HG03342 (cell line): Measurements from ENCODE around the gene LRRD1.
"Not testable (repeated sequence)": the region's sequence is repeated elsewhere in the genome, so short reads cannot be mapped to it uniquely, and the experiment has no call there.

Source experiments
- ATAC-seq: cut with Tn5 transposase; IDR thresholded peaks from one replicate; pipeline ENCODE4 v1.9.1; 2021; ENCODE audit warnings: mild to moderate bottlenecking, moderate library complexity; ENCODE audit not compliant: unreplicated experiment

LRRD1 gene

GRCh38 chr7:92142791-92143190 is 36.2 kb downstream of the LRRD1 start:
- ATAC-seq: not testable (repeated sequence)

DNA sequence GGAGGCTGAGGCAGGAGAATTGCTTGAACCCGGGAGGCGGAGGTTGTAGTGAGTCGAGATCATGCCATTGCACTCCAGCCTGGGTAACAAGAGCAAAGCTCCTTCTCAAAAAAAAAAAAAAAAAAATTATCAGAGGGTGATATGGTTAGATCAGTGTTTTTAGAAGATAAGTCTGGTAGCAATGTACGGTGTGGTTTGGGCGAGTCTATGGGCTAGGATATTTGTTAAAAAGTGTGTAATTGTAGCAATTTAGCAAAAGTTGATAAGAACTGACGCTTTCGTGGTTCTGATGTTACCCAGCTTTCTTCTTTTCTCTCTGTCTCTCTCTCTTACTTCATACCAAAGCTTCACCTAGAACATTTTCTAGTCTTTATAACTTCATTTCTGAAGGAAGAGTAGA is 37.8 kb downstream of the LRRD1 start:
- ATAC-seq: no peak

DNA sequence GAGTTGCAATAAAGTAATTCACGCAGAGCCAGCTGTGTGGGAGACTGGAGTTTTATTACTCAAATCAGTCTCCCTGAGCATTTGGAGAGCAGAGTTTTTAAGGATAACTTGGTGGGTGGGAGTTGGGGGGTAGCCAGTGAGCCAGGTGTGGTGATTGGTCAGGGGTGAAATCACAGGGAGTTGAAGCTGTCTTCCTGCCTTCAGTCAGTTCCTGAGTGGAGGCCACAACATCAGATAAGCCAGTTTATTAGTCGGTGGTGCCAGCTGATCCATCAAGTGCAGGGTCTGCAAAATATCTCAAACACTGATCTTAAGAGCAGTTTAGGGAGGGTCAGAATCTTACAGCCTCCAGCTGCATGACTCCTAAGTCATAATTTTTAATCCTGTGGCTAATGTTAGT is 41.4 kb downstream of the LRRD1 start:
- no peak for ATAC-seq

DNA sequence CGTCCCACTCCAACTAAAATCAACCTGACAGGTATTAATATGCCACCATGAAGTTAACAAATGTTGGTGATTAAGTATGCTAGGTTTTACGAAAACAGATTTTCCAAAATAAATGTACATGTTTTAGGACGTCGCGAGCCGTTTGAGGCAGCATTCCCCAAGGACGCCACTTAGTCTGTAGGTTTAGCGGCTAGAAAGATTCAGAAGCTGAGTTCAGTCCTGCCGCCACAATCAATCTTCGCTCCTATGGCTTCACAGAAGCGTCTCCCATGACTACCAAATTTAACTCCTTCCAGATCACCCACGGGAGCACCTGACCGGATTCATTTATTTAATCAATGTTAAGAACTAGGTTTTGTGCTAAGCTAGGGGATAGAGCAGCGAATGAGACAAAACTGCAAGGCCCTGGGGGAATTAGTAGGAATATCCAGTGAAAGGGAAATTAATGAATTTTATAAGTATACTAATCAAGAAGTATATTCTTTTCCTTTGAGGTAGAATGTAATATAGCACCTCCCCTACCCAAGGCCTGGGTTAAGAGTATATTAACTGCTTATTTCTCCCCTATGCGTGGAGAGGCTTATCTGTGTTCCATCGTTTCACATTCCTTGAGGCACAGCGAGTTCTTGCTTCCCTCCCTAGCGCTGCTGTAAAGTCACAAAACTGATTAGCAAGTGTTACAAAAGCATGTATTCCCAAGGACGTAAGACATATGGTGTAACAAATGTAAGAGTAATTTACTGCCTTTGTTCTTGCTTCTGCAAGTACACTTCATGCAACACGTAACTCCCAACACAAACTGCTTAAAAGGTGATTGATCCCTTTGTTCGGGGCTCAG is 43.7 kb downstream of the LRRD1 start:
- no peak for ATAC-seq

DNA sequence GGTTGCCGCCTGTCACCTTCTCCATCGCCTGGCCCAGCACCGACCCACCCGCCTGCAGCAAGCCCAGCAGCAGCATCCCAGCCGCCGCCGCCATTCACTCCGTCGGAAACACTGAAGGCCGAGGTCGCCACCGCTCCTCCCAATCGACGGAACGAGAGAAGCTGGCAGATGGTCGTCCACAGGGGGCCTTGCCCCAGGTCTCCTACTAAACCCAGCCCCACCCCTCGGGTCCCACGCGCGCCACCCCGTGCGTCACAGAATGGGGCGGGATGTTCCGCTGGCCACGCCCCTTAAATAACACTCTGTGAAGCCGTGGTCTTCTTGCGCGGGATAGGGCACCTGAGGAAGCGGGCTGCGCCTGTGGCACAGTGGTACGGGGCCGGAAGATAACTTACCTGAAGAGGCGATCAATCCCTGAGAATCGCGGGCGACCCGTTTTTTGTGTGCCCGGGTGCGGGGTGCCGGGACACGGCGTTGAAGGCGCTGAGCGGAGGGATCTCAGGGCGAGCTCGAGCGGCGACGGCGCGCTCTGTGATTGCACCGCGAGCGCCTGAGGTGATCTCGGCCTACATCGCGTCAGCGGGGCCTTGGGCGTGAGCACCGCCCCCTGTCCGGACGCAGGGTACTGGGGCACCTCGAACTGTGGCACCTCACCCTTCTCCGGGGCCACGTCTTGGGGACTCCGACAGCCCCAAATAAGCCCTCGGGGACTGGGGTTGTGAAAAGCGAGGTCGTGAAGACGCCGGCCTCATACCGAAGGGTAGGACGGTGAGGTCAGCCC is 44.5 kb downstream of the LRRD1 start, which contains the start of gene CYP51A1:
Gene CYP51A1 (minus strand): TSS at position 207 of the 781 bp plus-strand sequence. CDS start 113 bp downstream, at position 94.
- ATAC-seq: peak; percentile 86

- ATAC-seq: peak; percentile 34
Observed at GRCh38 chr7:92133737-92134270, 45.1 kb downstream of the LRRD1 start.

GRCh38 chr7:92133133-92133736 is 45.7 kb downstream of the LRRD1 start:
- peak; percentile 16 for ATAC-seq

GRCh38 chr7:92131764-92132330 is 47.1 kb downstream of the LRRD1 start:
- ATAC-seq: no peak

GRCh38 chr7:92131093-92131492 is 47.8 kb downstream of the LRRD1 start:
- no peak for ATAC-seq

DNA sequence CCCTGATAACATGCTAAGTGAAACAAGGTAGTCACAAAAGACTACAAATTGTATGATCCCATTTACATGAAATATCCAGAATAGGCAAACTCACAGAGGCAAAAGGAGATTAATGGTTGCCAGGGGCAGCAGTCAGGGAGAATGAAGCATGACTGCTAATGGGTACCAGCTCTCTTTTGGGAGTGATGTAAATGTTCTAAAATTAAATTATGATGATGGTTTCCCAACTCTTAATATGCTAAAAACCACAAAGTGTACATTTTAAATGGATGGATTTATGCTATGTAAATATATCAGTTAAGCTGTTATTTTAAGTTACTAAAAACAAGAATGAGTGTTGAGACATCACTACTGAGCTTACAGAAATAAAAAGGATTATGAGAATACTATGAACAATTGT is 57.3 kb downstream of the LRRD1 start:
- no peak for ATAC-seq

- ATAC-seq: no peak
Observed at GRCh38 chr7:92119213-92119759, 59.7 kb downstream of the LRRD1 start.

DNA sequence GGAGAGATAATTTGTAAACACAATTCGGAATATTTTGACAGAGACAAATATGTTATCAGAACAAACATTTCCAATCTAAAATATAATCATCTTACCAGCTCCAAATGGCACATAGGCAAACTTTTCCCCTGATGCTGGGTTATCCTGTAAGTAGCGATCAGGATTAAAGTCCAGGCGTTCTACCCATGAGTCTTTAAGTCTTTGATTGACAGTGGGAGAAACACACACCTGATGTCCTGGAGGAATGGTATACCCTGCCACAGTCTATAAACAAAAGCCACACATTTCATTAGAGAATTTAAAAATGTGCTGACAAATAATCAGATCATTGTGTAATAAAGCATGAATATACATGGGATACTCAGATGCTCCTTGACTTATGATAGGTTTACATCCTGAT is 62.0 kb downstream of the LRRD1 start:
- no peak for ATAC-seq

- no peak for ATAC-seq
Observed at GRCh38 chr7:92115821-92116220, 63.1 kb downstream of the LRRD1 start.

DNA sequence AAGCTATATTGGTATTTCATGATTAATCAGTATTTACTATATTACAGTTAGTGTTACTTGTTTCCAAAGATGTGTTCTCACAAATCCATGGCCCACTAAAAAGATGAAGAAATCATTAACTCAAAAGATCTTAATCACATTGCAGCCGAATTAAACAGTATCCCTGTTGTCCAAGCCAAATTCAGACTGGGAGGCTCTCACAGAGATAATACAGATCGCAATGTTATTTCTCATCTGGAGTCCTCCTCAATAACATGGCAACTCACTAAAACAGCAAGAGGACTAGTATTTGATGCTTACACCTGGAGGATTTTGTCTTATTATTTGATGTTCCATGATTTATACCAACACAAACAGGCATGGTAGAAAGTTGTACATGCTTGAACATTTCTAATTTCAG is 68.1 kb downstream of the LRRD1 start:
- no peak for ATAC-seq

DNA sequence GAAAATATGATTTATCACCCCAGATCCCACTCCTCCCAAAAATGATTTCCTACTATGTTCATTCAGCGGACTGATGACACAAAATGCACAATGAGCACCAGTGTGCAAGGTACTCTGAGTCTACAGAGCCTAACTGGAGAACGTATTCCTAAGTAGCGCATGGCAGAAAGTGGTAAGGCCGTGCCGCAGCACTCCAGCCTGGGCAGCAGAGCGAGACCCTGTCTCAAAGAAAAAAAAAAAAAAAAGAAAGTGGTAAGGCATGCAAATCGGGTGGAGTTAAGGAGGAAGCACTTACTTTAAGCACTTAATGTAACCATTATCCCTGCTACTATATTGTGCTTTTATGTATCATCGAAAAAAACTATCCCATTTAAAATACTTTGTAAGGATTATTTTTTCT is 70.1 kb downstream of the LRRD1 start:
- ATAC-seq: no peak

DNA sequence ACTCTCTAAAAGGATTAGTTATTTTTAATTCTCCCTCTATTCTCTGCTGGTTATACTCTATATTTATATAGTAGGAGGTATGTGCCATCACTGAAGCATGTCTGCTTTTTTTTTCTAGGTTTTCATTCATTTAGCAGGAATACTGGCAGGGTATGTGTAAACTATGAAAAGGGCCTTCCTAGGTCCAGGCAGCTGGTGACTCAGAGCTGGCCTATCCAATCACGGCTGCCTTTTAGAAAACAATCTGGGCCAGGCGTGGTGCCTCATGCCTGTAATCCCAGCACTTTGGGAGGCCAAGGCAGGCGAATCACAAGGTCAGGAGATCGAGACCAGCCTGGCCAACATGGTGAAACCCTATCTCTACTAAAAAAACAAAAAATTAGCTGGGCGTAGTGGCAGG is 76.1 kb downstream of the LRRD1 start:
- not testable (repeated sequence) for ATAC-seq

- ATAC-seq: no peak
Observed at GRCh38 chr7:92100534-92100933, 78.4 kb downstream of the LRRD1 start.

- no peak for ATAC-seq
Observed at GRCh38 chr7:92095380-92095779, 83.6 kb downstream of the LRRD1 start.
